Measurements from ENCODE around the gene MEG3. TPM values are rescaled to one million over a fixed set of nuclear protein-coding genes. Genes with fewer than 3 reads are reported as not detected.
"Not testable (repeated sequence)": the region's sequence is repeated elsewhere in the genome, so short reads cannot be mapped to it uniquely, and the experiment has no call there.

MEG3 gene
- total and polyA plus RNA-seq, 2 experiments from 2014 or later: not detected

DNA sequence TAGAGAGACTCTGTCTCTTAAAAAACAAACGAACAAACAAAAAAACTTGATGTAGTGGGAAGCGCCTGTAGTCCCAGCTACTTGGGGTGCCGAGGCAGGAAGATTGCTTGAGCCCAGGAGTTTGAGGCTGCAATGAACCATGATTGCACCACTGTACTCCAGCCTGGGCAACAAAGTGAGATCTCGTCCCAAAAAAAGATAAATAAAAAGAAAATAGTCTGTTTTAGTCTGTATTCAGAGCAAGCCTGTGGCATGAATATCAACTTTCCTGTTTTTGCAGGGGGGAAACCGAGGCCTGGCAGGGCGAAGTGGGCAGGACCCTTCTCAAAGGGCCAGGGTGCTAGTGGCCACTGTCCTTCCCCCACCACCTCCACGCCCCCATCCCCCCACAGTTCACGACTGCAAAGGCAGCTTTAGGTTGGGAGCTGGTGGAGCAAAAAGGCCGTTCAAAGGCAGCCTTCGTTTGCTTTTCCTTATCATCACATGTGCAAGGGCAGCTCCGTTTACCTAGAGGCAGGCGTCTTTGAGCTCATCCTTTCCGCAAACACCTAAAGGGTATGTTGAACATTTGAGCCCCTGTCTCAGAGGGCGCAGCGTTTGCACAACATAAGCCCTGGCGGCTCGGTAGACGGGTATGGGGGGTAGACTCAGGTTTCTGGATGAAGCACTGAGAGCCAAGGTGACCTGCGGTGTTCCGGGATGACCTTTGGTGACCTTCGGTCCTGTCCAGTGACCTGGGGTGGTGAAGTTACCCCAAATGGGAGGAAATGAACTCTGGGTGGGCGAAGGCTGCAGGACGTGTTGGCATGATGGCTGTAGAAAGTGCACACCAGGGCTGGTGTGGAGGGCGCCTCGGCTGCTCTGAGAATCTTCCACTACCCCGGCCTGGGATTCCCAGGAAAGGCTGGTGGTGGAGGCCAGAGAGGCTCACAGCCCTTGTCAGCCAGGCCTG, 8.7 kb upstream of the MEG3 start:
- H3K27ac ChIP-seq: no peak overlapping the region
- TF ChIP-seq, protein P1, sequence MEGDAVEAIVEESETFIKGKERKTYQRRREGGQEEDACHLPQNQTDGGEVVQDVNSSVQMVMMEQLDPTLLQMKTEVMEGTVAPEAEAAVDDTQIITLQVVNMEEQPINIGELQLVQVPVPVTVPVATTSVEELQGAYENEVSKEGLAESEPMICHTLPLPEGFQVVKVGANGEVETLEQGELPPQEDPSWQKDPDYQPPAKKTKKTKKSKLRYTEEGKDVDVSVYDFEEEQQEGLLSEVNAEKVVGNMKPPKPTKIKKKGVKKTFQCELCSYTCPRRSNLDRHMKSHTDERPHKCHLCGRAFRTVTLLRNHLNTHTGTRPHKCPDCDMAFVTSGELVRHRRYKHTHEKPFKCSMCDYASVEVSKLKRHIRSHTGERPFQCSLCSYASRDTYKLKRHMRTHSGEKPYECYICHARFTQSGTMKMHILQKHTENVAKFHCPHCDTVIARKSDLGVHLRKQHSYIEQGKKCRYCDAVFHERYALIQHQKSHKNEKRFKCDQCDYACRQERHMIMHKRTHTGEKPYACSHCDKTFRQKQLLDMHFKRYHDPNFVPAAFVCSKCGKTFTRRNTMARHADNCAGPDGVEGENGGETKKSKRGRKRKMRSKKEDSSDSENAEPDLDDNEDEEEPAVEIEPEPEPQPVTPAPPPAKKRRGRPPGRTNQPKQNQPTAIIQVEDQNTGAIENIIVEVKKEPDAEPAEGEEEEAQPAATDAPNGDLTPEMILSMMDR (IDR thresholded peaks at IDR 0.05; ENCODE audit: low read depth, low read length): no peak
- no peaks in the 10 kb centered on the region for H3K36me3 ChIP-seq
- DNase-seq (ENCODE audit: low read depth in 1 of 2, low spot score in 1 of 2): no peak
- H3K9me3 ChIP-seq (ENCODE audit: low read depth): no peaks in the 10 kb centered on the region
- H3K4me1 ChIP-seq (ENCODE audit: low read depth): no peaks in the 10 kb centered on the region
- H3K27me3 ChIP-seq: no peaks in the 10 kb centered on the region
- no peak overlapping the region for H3K4me3 ChIP-seq

DNA sequence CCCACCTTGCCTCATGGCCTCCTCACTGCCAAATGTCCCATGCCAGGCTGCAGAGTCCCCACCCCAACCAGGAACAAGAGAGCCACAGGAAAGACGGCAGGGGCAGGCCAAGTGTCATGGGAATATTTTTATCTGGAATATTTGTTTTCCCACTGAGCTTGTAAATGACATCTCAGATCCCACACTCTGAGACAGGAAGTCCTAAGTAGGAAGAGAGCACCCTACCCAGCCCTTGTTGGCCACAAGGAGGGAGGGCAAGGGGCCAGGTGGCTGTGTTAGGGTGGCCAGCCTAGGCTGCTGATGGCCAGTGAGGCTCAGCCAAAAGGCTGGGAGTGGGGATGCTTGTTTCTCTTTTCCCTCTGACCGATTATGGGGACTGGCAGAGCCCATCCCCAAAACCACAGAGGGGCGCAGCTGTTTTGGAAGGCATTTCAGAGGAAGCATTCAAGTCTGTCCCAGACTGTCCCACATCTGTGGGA, 7.7 kb upstream of the MEG3 start:
- no peak for DNase-seq (ENCODE audit: low read depth in 1 of 2, low spot score in 1 of 2)
- no peaks in the 10 kb centered on the region for H3K9me3 ChIP-seq (ENCODE audit: low read depth)
- no peak overlapping the region for H3K4me3 ChIP-seq
- no peaks in the 10 kb centered on the region for H3K27me3 ChIP-seq
- H3K4me1 ChIP-seq (ENCODE audit: low read depth): no peaks in the 10 kb centered on the region
- TF ChIP-seq, protein P1 (IDR thresholded peaks at IDR 0.05; ENCODE audit: low read depth, low read length): no peak
- H3K27ac ChIP-seq: no peak overlapping the region
- H3K36me3 ChIP-seq: no peaks in the 10 kb centered on the region

DNA sequence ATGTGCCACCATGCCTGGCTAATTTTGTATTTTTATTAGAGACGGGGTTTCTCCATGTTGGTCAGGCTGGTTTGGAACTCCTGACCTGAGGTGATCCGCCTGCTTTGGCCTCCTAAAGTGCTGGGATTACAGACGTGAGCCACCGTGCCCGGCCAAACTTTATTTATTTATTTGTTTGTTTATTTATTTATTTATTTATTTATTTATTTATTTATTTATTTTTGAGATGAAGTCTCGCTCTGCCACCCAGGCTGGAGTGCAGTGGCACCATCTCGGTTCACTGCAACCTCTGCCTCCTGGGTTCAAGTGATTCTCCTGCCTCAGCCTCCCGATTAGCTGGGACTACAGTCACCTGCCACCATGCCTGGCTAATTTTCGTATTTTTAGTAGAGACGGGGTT, 7.0 kb upstream of the MEG3 start:
- not testable (repeated sequence) for H3K4me3 ChIP-seq; H3K36me3 ChIP-seq; H3K9me3 ChIP-seq (ENCODE audit: low read depth); H3K4me1 ChIP-seq (ENCODE audit: low read depth); H3K27ac ChIP-seq; H3K27me3 ChIP-seq; DNase-seq (ENCODE audit: low read depth in 1 of 2, low spot score in 1 of 2)

DNA sequence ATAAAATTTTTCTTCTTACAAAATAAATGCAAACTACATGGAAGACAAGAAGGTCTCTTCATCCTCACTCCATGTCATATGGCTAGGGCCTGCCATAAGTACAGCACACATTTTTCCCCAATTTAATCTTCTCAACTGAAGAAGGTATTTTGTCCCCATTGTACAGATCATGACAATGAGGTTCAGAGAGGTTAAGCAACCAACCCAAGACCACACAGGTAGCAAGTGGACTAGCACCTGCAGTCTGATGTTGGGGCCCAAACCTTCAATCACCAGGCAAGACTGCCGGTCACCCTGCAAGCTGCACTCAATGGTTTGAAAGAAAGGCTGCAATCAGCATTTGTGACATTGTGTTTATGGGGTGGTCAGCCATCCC, 6.5 kb upstream of the MEG3 start:
- H3K4me1 ChIP-seq (ENCODE audit: low read depth): no peaks in the 10 kb centered on the region
- H3K27me3 ChIP-seq: no peaks in the 10 kb centered on the region
- no peaks in the 10 kb centered on the region for H3K9me3 ChIP-seq (ENCODE audit: low read depth)
- H3K4me3 ChIP-seq: no peak overlapping the region
- no peak for DNase-seq (ENCODE audit: low read depth in 1 of 2, low spot score in 1 of 2)
- no peaks in the 10 kb centered on the region for H3K36me3 ChIP-seq
- H3K27ac ChIP-seq: no peak overlapping the region
- TF ChIP-seq, protein P1 (IDR thresholded peaks at IDR 0.05; ENCODE audit: low read depth, low read length): no peak

DNA sequence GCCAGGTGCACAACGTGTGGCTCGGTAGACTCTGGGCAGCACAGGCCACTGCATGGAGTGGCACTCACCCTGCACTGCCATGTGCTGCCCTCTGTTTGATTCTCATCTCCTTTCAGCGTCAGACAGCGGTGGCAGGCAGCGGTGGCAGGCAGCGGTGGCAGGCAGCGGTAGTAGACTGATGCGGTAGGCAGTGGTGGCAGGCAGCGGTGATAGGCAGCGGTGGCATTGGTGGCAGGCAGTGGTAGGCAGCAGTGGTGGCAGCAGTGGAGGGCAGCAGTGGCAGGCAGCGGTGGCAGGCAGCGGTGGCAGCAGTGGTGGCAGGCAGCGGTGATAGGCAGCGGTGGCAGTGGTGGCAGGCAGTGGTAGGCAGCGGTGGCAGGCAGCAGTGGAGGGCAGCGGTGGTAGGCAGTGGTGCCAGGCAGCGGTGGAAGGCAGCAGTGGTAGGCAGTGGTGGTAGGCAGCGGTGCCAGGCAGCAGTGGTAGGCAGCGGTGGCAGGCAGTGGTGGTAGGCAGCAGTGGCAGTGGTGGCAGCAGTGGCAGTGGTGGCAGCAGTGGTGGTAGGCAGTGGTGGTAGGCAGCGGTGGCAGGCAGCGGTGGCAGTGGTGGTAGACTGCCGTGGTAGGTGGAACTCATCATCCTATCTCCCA, 6.0 kb upstream of the MEG3 start:
- no peaks in the 10 kb centered on the region for H3K9me3 ChIP-seq (ENCODE audit: low read depth)
- H3K27me3 ChIP-seq: no peaks in the 10 kb centered on the region
- no peaks in the 10 kb centered on the region for H3K36me3 ChIP-seq
- no peak for DNase-seq (ENCODE audit: low read depth in 1 of 2, low spot score in 1 of 2)
- TF ChIP-seq, protein P1 (IDR thresholded peaks at IDR 0.05; ENCODE audit: low read depth, low read length): no peak
- no peak overlapping the region for H3K4me3 ChIP-seq
- no peaks in the 10 kb centered on the region for H3K4me1 ChIP-seq (ENCODE audit: low read depth)
- no peak overlapping the region for H3K27ac ChIP-seq

DNA sequence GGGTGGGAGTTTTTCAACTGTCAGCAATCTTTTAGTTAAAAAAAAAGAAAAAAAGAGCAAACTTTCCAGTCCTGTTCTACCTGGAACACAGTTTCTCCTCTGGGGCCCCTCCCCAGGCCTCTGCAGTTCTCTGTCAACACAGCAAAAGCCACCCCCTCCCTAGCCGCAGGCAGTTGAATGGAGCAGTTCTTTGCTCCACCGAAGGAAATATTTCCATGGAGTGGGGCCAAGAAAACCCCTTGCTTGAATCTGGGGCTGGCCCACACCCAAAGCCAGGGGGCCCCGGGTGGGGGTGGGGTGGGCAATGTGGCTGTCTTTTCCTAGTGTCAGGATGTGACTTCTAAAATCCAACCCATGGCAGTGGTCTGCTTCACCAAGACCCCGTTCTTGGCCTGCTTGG, 5.0 kb upstream of the MEG3 start:
- DNase-seq (ENCODE audit: low read depth in 1 of 2, low spot score in 1 of 2): no peak
- Histone ChIP-seq H3K4me3 (no peak overlapping the region), H3K9me3 (ENCODE audit: low read depth) (no peaks in the 10 kb centered on the region), H3K36me3 (no peaks in the 10 kb centered on the region), H3K27ac (no peak overlapping the region), H3K4me1 (ENCODE audit: low read depth) (no peaks in the 10 kb centered on the region), H3K27me3 (no peaks in the 10 kb centered on the region)
- TF ChIP-seq, protein P1 (IDR thresholded peaks at IDR 0.05; ENCODE audit: low read depth, low read length): no peak

Measured in cardiac muscle cell (in vitro differentiated cells and primary cell).